ENCODE results near the gene EIPR1. TPM values are rescaled to one million over a fixed set of nuclear protein-coding genes. Genes with fewer than 3 reads are reported as not detected.
A peak's percentile ranks its signal among the peaks of the same experiment; 100 is the strongest.

Gene EIPR1
- total and polyA plus RNA-seq, 2 experiments from 2014 or later: 17.4 to 46.3 TPM

GRCh38 chr2:3326182-3326537 is 51.5 kb downstream of the EIPR1 start:
- H3K36me3 ChIP-seq (ENCODE audit: insufficient read depth): no peaks in the 10 kb centered on the region
- H3K9me2 ChIP-seq (ENCODE audit: insufficient read depth): no peaks in the 10 kb centered on the region
- H3K79me2 ChIP-seq (replicated peaks; ENCODE audit: insufficient read depth): no peaks in the 10 kb centered on the region
- H3K4me2 ChIP-seq: no peak overlapping the region
- Mint-ChIP-seq H3K9me3 (peaks cover 5% of the 10 kb centered on the region; the same call in 2 of the 3 replicates), H3K27me3 (ENCODE audit: insufficient read depth, low read depth, poor library complexity) (peaks cover 4% of the 10 kb centered on the region), H3K27ac (peak overlapping the region; percentile 49), H3K36me3 (ENCODE audit: low read depth) (peaks cover 20% of the 10 kb centered on the region), H3K4me3 (no peak overlapping the region), H3K4me1 (peaks cover 26% of the 10 kb centered on the region)
- H3F3A ChIP-seq (replicated peaks; ENCODE audit: low read depth): no peaks in the 10 kb centered on the region
- no peaks in the 10 kb centered on the region for H3K27me3 ChIP-seq (ENCODE audit: insufficient read depth)
- DNase-seq (ENCODE audit: low spot score) (no peak), ATAC-seq (no peak)
- TF ChIP-seq ZNF462 (CRISPR knock-in tag; IDR thresholded peaks at IDR 0.05): no peak
- TF ChIP-seq EZH2phosphoT487 (IDR thresholded peaks at IDR 0.05; ENCODE audit: unreplicated experiment): no peak
- TF ChIP-seq CTCF (conservative IDR thresholded peaks at IDR 0.05; ENCODE audit: low read depth in 2 of 2): no peak
- TF ChIP-seq STAT1 (IDR thresholded peaks at IDR 0.05; ENCODE audit: unreplicated experiment): no peak
- no peaks in the 10 kb centered on the region; the same call in none of the 2 replicates for H4K20me1 ChIP-seq (replicated peaks; ENCODE audit: insufficient read depth)
- H3K4me3 ChIP-seq: no peak overlapping the region
- H3K4me1 ChIP-seq (ENCODE audit: insufficient read depth): peaks cover 4% of the 10 kb centered on the region; the same call in 1 of the 2 replicates
- H2AFZ ChIP-seq: no peak overlapping the region
- H3K27ac ChIP-seq (ENCODE audit: low read depth): no peak overlapping the region
